Erythroblast (primary cell): ENCODE data around the gene MYO1E.
"Not testable (repeated sequence)": the region's sequence is repeated elsewhere in the genome, so short reads cannot be mapped to it uniquely, and the experiment has no call there.

Experiments used
- DNase-seq, 2 experiments: peaks; one replicate each; lab custom pipeline; 2025; lab: John Stamatoyannopoulos, UW
- GATA1 ChIP-seq: IDR thresholded peaks from 2 replicates; pipeline ENCODE4 v1.6.1; 2011; ENCODE audit warnings: low read depth, mild to moderate bottlenecking, control low read depth, low read length, moderate library complexity
- POLR2A ChIP-seq: IDR thresholded peaks from 2 replicates; pipeline ENCODE4 v1.6.1; 2011; ENCODE audit warnings: mild to moderate bottlenecking, low read length

MYO1E gene

DNA sequence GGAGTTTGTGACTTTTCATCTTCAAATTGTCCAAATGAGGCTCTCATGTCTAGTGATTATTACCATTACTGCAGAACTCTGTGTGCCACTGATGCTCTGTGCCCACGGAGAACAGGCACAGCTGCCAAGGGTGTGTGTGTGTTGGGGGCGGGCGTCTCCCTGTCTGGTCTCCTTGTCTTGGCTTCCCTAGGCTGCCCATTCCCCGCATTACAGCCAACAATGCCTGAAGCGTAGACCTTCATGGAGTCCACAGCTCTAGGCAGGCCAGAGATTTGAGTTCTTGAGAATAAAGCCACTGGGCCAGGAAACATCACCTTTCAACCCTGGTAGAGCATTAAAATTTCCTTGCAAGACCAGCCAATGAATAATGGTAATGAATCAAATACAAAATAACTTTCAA, 225.0 kb downstream of the MYO1E start:
- no peak for TF ChIP-seq POLR2A
- no peak for TF ChIP-seq GATA1
- DNase-seq = no peak

DNA sequence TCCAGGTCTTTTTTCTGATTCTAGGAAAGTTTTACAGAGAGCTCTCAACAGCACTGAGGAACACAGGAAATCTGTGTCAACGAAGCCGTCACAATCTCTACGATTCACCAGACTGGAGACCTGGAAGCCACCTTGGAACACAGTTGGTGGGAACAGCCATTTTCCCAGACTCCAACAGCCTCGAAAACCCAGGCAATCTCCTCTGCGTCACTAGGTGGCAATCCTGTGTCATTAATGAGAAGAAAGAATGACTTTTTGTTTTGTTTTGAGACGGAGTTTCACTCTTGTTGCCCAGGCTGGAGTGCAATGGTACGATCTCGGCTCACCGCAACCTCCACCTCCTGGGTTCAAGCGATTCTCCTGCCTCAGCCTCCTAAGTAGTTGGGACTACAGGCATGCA, 228.1 kb downstream of the MYO1E start:
- DNase-seq = not testable (repeated sequence)

DNA sequence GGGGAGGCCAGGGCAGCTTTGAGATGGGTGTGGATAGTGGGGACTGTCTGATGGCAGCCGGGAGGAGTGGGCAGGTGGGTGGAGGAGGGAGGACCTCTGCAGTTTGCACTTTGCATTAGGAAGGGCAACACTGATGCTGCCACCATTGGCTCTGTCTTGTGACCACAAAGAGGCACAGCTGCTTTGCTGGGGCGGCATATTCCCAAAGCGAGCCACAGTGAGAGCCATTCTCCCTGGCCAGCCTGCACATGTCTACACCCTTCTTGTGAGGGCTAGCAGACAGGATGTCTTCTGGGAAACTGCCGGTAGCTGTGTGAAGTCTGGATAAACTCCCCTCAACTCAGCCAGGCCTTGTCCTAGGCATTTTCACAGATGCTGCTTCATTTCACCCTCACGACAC, 229.4 kb downstream of the MYO1E start:
- no peak for DNase-seq
- TF ChIP-seq POLR2A (no peak), GATA1 (no peak)

DNA sequence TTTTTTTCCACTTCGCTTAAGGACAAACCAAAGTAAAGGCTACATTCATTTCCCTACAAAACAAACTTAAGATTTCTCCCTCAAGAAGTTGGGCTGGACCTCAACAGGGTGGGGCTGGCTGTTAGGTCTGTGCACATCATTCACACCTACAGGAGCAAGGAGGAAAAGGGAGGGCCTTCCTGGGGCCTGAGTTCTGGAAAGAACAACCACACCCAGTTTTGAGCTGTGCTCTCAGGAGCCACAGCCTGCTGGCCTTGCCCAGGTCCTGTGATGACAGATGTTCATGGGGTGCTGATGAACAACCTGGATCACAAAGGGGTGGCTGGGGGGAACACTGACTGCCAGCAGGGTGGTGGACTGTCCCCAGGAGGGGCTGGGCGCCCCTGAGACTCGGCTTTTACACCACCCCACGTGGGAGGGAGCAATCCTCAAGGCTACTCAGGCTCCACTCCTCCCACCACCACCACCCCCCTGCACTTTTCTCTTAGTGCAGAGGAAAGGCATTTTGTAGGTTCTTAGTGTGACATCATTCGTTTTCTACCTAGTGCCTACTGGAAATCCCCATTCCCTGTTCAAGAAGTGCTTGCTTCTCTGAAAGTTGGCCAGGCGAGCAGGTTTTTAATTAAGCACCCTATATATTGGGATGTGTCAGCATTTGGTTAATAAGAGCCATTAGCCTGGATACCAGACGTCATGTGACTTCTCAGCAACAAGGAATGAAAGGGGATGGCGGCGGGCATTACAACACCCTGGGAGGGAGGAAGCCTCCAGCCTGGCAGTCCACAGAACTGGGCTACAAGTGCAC, 232.0 kb downstream of the MYO1E start:
- no peak for DNase-seq
- no peak for TF ChIP-seq GATA1
- TF ChIP-seq POLR2A = no peak

DNA sequence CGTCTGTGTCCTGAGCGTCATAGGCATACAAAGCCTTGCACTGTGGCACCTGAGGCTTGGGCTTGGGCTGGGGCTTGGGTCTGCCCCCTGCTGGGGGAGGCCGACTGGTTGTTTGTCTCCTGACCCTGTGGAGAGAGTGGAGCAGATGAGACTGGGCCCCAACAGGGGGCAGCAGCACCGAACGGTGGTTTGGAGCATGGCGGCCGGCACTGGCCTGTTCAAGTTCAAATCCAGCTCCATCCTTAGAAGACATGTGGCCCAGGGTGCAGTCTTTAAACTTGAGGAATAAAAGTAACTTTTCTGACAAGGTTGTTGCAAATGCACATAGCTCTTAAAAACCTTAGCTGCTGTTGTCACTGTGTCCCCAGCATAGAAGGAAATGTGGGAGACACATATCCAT, 234.4 kb downstream of the MYO1E start:
- DNase-seq = peak; percentile 76 to 78
- TF ChIP-seq POLR2A = no peak
- no peak for TF ChIP-seq GATA1

DNA sequence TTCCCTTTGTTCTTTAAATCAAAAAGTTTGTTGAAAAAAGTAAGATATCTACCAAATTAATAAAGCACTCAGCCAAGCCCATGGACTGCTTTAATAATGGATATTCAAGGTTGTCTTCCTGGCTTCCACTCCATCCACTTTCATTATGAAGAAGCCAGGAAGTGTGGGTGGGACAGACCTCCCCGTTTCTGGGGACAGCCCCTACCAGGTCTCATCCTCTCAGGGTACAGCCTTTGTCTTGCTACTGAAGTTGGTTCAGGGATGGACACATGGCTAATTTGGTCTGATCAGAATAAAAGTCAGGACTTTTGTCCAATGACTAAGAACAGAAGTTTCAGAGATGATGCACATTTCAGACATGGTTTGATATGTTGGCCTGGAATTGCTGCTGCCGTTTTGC, 235.1 kb downstream of the MYO1E start:
- TF ChIP-seq GATA1 (no peak), POLR2A (no peak)
- no peak for DNase-seq

DNA sequence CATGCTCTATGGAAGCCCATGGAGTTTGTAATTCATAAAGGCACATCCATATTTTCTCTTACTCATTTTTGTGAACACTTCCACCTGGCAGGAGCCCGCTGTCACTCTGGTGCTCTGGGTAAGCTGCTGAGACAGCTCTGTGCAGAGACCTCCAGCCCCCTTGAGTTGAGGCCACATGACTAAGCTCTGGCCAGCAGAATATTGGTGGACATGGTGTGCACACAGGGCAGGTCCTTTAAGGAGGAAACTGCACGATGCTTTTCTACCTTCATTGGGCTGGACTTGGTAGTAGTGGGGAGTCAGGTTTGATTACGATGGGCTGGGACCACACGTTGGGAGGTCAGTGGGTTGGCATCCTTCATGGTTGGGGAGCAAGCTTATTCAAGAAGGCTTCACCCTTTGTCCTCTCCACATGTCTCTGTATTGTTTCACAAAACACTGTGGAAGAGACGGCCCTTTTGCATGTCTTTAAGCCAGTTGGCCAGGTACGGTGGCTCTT, 238.7 kb downstream of the MYO1E start:
- TF ChIP-seq GATA1 (no peak), POLR2A (no peak)
- no peak for DNase-seq

DNA sequence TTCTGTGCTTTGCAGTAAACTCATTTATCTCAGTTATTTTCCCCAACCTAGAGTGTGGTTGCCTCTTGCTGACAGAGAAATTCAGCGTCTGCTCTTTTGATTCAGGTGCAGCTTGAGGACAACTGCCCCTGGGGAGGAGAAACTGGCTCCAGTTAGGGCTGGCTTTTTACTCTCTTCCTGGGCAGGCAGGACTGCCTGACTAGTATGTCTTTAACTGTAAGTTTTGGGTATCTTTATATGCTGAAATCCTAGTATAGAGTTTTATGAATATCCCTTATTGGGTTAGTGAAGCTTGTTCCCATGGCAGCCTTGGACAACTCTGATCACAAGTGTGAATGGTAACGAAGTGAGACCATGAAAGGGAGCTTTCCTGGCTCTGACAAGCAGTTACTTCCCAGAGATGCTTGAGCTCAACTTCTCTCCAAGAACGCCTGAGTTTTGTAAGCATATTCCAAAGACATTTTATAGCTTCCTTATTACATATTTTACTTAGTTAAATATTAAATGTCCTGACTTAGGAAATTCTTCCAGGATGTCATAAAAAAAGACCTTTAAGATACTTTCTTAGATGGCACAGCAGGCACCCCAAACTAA, 240.6 kb downstream of the MYO1E start:
- DNase-seq = no peak
- TF ChIP-seq POLR2A (no peak), GATA1 (no peak)

DNA sequence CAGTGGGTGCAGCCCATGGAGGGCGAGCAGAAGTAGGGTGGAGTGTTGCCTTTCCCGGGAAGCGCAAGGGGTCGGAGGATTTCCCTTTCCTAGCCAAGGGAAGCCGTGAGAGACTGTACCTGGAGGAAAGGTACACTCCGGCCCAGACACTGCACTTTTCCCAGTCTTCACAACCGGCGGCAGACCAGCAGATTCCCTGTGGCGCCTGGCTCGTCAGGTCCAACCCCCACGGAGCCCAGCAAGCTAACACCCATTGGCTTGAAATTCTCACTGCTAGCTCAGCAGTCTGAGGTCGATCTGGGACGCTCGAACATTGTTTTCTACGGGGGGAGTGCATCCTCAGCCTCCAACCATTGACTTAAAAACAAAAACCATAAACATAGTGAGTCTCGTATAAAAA, 241.2 kb downstream of the MYO1E start:
- DNase-seq = no peak
- TF ChIP-seq POLR2A (no peak), GATA1 (no peak)

DNA sequence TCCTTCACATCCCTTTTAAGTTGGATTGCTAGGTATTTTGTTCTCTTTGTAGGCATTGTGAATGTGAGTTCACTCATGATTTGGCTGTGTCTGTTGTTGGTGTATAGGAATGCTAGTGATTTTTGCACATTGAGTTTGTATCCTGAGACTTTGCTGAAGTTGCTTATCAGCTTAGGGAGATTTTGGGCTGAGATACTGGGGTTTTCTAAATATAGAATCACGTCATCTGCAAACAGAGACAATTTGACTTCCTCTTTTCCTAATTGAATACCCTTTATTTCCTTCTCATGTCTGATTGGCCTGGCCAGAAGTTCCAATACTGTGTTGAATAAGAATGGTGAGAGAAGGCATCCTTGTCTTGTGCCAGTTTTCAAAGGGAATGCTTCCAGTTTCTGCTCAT, 245.4 kb downstream of the MYO1E start:
- DNase-seq = not testable (repeated sequence)

DNA sequence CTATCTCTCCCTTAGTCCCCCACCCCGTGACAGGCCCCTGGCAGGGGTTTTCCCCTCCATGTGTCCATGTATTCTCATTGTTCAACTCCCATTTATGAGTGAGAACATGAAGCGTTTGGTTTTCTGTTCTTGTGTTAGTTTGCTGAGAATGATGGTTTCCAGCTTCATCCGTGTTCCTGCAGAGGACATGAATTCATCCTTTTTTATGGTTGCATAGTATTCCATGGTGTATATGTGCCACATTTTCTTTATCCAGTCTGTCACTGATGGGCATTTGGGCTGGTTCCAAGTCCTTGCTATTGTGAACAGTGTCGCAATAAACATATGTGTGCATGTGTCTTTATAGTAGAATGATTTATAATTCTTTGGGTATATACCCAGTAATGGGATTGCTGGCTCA, 247.0 kb downstream of the MYO1E start:
- not testable (repeated sequence) for DNase-seq

DNA sequence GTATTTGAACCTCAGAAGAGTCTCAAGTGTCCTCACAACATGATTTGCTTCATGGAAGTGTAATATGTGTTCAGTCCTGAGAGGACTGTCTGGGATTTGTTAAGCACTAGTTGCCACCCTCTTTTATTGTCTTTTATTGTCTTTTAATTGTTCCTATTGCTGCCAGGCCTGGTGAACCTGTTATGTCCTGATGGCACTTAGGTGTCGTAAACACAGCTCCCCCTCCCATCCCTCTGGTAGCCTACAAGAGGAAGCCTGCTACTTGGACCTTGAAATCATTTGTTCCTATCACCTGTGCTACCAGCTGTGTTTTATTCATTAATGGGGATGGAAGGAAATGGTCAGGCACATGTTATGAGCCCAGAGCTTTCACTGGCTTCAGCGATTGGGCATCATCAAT, 248.4 kb downstream of the MYO1E start:
- TF ChIP-seq POLR2A (no peak), GATA1 (no peak)
- DNase-seq = no peak

DNA sequence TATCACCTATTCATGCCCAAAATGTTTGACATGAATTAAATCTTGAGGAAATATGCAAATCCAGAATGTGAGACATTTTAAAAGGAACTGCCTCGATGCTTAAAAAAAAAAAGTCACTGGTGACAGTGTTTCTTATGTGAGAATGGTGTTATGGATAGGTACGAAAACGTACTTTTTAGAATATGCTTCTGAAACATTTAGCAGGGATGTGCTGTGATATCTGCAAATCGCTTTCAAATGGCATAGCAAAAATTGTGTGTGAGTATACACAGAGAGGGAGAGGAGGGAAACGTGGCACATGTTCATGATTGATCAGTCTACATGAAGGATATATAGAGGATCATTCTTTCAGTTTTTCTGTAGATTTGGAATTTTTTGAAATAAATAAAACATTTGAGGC, 251.7 kb downstream of the MYO1E start:
- no peak for TF ChIP-seq POLR2A
- TF ChIP-seq GATA1 = no peak
- DNase-seq = no peak

DNA sequence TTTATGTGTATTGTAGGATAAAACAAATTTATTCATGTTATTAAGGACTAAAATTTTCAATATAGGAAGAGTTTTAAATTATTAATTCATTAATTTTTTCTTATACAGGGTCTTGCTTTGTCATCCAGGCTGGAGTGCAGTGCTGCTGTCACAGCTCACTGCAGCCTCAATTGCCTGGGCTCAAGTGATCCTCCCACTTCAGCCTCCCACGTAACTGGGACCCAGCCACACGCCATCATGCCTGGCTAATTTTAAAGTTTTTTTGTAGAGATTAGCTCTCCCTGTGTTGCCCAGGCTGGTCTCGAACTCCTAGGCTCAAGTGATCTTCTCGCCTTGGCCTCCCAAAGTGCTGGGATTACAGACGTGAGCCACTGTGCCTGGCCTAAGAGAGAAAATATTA, 253.0 kb downstream of the MYO1E start:
- TF ChIP-seq GATA1 = no peak
- no peak for TF ChIP-seq POLR2A
- DNase-seq = no peak

DNA sequence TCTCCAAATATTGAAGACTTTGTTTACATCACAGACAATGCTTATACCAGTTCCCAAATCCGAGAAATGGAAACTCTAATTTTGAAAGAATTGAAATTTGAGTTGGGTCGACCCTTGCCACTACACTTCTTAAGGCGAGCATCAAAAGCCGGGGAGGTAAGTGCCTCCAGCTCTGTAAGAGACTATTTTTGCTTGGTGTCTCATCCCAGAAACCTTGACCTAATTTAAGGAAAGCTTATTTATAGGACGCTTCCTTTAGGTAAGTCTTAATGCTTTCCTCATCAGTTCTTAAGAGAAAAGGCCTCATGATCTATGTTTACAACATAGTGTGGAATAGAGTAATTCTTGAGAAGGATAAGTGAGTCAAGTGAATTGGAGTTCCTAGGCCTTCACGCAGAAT, 255.9 kb downstream of the MYO1E start:
- DNase-seq = no peak
- TF ChIP-seq POLR2A (no peak), GATA1 (no peak)

DNA sequence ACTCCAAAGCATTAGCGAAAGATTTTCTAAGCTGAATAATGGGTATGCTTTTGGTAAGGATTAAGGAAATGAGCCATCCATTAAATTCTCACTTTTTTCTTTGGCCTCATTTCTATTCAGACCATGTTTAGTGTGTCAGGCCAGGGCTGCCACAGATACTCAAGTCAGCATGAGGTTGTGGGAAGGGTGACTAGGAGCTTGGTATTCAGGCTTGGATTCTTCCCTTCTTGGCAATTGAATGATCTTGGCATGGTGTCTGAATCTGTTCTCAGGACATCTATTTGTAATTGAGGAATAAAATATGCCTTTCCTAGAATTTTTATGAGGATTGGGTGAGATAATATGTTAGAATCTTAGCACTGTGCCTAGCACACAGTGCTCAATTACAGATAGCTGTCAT, 256.5 kb downstream of the MYO1E start:
- no peak for TF ChIP-seq POLR2A
- TF ChIP-seq GATA1 = no peak
- DNase-seq = no peak
